Mucosa of gallbladder (tissue), 1 donor: ENCODE data around the gene ADAM10. TPM values are rescaled to one million over a fixed set of nuclear protein-coding genes. Genes with fewer than 3 reads are reported as not detected.
"Not testable (repeated sequence)": the region's sequence is repeated elsewhere in the genome, so short reads cannot be mapped to it uniquely, and the experiment has no call there.

Source experiments
- DNase-seq: peaks from one replicate; pipeline ENCODE4 v3.0.0-alpha.2; 2020; ENCODE audit warnings: low spot score
- total RNA-seq: library from RNA; stranded (reverse); gene quantifications from one replicate; pipeline ENCODE4 v1.2.1, GENCODE V29; 2021
- donor health status: DM: no; HTN: no; CAD: no.

The ADAM10 gene
- total RNA-seq, 1 donor from 2014 or later, result 134 TPM

- no peak for DNase-seq
Observed at GRCh38 chr15:58608711-58609110, 140.8 kb downstream of the ADAM10 start.

- DNase-seq, result no peak
Observed at GRCh38 chr15:58608129-58608590, 141.3 kb downstream of the ADAM10 start.

- DNase-seq, result no peak
Observed at GRCh38 chr15:58606577-58607080, 142.9 kb downstream of the ADAM10 start.

GRCh38 chr15:58605931-58606530 is 143.5 kb downstream of the ADAM10 start:
- DNase-seq, result no peak

- DNase-seq, result peak; percentile 32
Observed at GRCh38 chr15:58604455-58604923, 145.0 kb downstream of the ADAM10 start.

GRCh38 chr15:58603927-58604326 is 145.6 kb downstream of the ADAM10 start:
- not testable (repeated sequence) for DNase-seq

- DNase-seq, result no peak
Observed at GRCh38 chr15:58602823-58603222, 146.7 kb downstream of the ADAM10 start.

- no peak for DNase-seq
Observed at GRCh38 chr15:58598829-58599210, 150.7 kb downstream of the ADAM10 start.

- DNase-seq, result no peak
Observed at GRCh38 chr15:58597943-58598828, 151.3 kb downstream of the ADAM10 start.

- DNase-seq, result no peak
Observed at GRCh38 chr15:58595516-58596263, 153.8 kb downstream of the ADAM10 start.

- DNase-seq, result no peak
Observed at GRCh38 chr15:58594898-58595297, 154.6 kb downstream of the ADAM10 start.

- DNase-seq, result no peak
Observed at GRCh38 chr15:58593870-58594269, 155.6 kb downstream of the ADAM10 start.

GRCh38 chr15:58590926-58591325 is 158.6 kb downstream of the ADAM10 start:
- no peak for DNase-seq

GRCh38 chr15:58590236-58590635 is 159.3 kb downstream of the ADAM10 start:
- no peak for DNase-seq

- no peak for DNase-seq
Observed at GRCh38 chr15:58589047-58589446, 160.5 kb downstream of the ADAM10 start.

GRCh38 chr15:58588096-58588495 is 161.4 kb downstream of the ADAM10 start:
- no peak for DNase-seq

GRCh38 chr15:58587486-58587885 is 162.0 kb downstream of the ADAM10 start:
- DNase-seq, result no peak

GRCh38 chr15:58585693-58586443 is 163.6 kb downstream of the ADAM10 start:
- no peak for DNase-seq

- DNase-seq, result no peak
Observed at GRCh38 chr15:58584789-58585461, 164.6 kb downstream of the ADAM10 start.

- no peak for DNase-seq
Observed at GRCh38 chr15:58583171-58583908, 166.2 kb downstream of the ADAM10 start.
